ENCODE results near the gene DHX40.

Gene DHX40

GRCh38 chr17:59526451-59526850, 39.0 kb upstream of the DHX40 start:
- DNase-seq (ENCODE audit: low read depth in 1 of 2, low spot score in 1 of 2) = no peak
- no peak overlapping the region for H3K27ac ChIP-seq (replicated peaks)
- no peak for TF ChIP-seq SPI1 (IDR thresholded peaks at IDR 0.05; ENCODE audit: borderline replicate concordance, low read depth)
- TF ChIP-seq REST (IDR thresholded peaks at IDR 0.05; ENCODE audit: insufficient replicate concordance, low read depth) = no peak
- no peak for TF ChIP-seq GABPA (IDR thresholded peaks at IDR 0.05; ENCODE audit: low read depth)
- no peak for TF ChIP-seq CTCF (IDR thresholded peaks at IDR 0.05; ENCODE audit: insufficient read depth, low read length)
- no peak for TF ChIP-seq POLR2AphosphoS5 (IDR thresholded peaks at IDR 0.05; ENCODE audit: low read depth)
- no peaks in the 10 kb centered on the region for H3K27me3 ChIP-seq (ENCODE audit: insufficient read depth, poor library complexity, severe bottlenecking)
- no peak overlapping the region for H3K4me3 ChIP-seq (replicated peaks; ENCODE audit: insufficient read depth, low read length)

- H3K4me3 ChIP-seq (replicated peaks; ENCODE audit: insufficient read depth, low read length) = no peak overlapping the region
- DNase-seq (ENCODE audit: low read depth in 1 of 2, low spot score in 1 of 2) = no peak
- no peak overlapping the region for H3K27ac ChIP-seq (replicated peaks)
- TF ChIP-seq CTCF (IDR thresholded peaks at IDR 0.05; ENCODE audit: insufficient read depth, low read length) (no peak), GABPA (IDR thresholded peaks at IDR 0.05; ENCODE audit: low read depth) (no peak), REST (IDR thresholded peaks at IDR 0.05; ENCODE audit: insufficient replicate concordance, low read depth) (no peak), SPI1 (IDR thresholded peaks at IDR 0.05; ENCODE audit: borderline replicate concordance, low read depth) (no peak), POLR2AphosphoS5 (IDR thresholded peaks at IDR 0.05; ENCODE audit: low read depth) (no peak)
- no peaks in the 10 kb centered on the region for H3K27me3 ChIP-seq (ENCODE audit: insufficient read depth, poor library complexity, severe bottlenecking)
These were observed 38.0 kb upstream of the DHX40 start for GRCh38 chr17:59527325-59527917.

- H3K27me3 ChIP-seq (ENCODE audit: insufficient read depth, poor library complexity, severe bottlenecking) = no peaks in the 10 kb centered on the region
- no peak for DNase-seq (ENCODE audit: low read depth in 1 of 2, low spot score in 1 of 2)
- H3K27ac ChIP-seq (replicated peaks) = no peak overlapping the region
- no peak overlapping the region for H3K4me3 ChIP-seq (replicated peaks; ENCODE audit: insufficient read depth, low read length)
- TF ChIP-seq REST (IDR thresholded peaks at IDR 0.05; ENCODE audit: insufficient replicate concordance, low read depth) = no peak
These were observed 37.5 kb upstream of the DHX40 start for GRCh38 chr17:59527931-59528330.

Data from HL-60 (cell line).